ENCODE data around the gene MUC22. TPM values are rescaled to one million over a fixed set of nuclear protein-coding genes. Genes with fewer than 3 reads are reported as not detected.

Gene MUC22
- total RNA-seq, 1 experiment from 2014 or later, result not detected

DNA sequence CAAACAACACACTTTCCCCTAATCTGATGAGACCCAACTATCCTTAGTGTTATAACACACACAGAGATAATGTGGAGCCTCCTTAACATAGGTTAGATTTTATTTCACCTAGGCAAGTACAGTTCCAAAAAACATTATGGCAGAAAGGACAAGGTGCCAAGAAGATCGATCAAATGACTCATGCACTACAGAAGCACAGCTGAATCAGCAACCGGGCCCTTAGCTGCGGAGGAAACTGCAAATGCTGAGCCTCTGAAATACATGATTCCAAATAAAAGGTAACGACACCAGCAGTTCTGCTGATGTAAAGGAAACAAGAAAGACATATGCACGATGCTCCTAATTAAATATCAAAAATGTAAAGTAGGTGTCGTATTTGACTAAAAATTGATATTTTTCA is 46.6 kb upstream of the MUC22 start:
- CTCF ChIA-PET, result no interaction called here
- Mint-ChIP-seq H3K27ac (no peak overlapping the region), H3K4me1 (peaks cover 4% of the 10 kb centered on the region; the same call in 1 of the 2 replicates), H3K36me3 (no peaks in the 10 kb centered on the region), H3K9me3 (peaks cover 25% of the 10 kb centered on the region), H3K4me3 (no peak overlapping the region), H3K27me3 (ENCODE audit: low read depth) (peaks cover 8% of the 10 kb centered on the region)
- TF ChIP-seq GRHL2 (CRISPR knock-in tag; IDR thresholded peaks at IDR 0.05; ENCODE audit: insufficient replicate concordance, severe bottlenecking) (no peak), SMAD4 (CRISPR knock-in tag; IDR thresholded peaks at IDR 0.05) (no peak), FOXK1 (CRISPR knock-in tag; IDR thresholded peaks at IDR 0.05) (no peak), OVOL2 (CRISPR knock-in tag; IDR thresholded peaks at IDR 0.05; ENCODE audit: borderline replicate concordance) (no peak), NFYB (CRISPR knock-in tag; conservative IDR thresholded peaks at IDR 0.05; ENCODE audit: low read depth) (no peak), ZNF416 (CRISPR knock-in tag; IDR thresholded peaks at IDR 0.05) (no peak), ZNF138 (CRISPR knock-in tag; conservative IDR thresholded peaks at IDR 0.05) (no peak), CREB1 (CRISPR knock-in tag; IDR thresholded peaks at IDR 0.05) (no peak), NFE2L1 (CRISPR knock-in tag; IDR thresholded peaks at IDR 0.05) (no peak), JUN (CRISPR knock-in tag; IDR thresholded peaks at IDR 0.05) (no peak), KAT7 (CRISPR knock-in tag; IDR thresholded peaks at IDR 0.05; ENCODE audit: borderline replicate concordance) (no peak), MYBL2 (CRISPR knock-in tag; IDR thresholded peaks at IDR 0.05) (no peak), RORB (CRISPR knock-in tag; IDR thresholded peaks at IDR 0.05) (no peak), ZNF396 (CRISPR knock-in tag; IDR thresholded peaks at IDR 0.05; ENCODE audit: borderline replicate concordance) (no peak)
- TF ChIP-seq, protein P1, sequence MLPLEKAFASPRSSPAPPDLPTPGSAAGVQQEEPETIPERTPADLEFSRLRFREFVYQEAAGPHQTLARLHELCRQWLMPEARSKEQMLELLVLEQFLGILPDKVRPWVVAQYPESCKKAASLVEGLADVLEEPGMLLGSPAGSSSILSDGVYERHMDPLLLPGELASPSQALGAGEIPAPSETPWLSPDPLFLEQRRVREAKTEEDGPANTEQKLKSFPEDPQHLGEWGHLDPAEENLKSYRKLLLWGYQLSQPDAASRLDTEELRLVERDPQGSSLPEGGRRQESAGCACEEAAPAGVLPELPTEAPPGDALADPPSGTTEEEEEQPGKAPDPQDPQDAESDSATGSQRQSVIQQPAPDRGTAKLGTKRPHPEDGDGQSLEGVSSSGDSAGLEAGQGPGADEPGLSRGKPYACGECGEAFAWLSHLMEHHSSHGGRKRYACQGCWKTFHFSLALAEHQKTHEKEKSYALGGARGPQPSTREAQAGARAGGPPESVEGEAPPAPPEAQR (CRISPR knock-in tag; IDR thresholded peaks at IDR 0.05), result no peak
- TF ChIP-seq, protein P2, sequence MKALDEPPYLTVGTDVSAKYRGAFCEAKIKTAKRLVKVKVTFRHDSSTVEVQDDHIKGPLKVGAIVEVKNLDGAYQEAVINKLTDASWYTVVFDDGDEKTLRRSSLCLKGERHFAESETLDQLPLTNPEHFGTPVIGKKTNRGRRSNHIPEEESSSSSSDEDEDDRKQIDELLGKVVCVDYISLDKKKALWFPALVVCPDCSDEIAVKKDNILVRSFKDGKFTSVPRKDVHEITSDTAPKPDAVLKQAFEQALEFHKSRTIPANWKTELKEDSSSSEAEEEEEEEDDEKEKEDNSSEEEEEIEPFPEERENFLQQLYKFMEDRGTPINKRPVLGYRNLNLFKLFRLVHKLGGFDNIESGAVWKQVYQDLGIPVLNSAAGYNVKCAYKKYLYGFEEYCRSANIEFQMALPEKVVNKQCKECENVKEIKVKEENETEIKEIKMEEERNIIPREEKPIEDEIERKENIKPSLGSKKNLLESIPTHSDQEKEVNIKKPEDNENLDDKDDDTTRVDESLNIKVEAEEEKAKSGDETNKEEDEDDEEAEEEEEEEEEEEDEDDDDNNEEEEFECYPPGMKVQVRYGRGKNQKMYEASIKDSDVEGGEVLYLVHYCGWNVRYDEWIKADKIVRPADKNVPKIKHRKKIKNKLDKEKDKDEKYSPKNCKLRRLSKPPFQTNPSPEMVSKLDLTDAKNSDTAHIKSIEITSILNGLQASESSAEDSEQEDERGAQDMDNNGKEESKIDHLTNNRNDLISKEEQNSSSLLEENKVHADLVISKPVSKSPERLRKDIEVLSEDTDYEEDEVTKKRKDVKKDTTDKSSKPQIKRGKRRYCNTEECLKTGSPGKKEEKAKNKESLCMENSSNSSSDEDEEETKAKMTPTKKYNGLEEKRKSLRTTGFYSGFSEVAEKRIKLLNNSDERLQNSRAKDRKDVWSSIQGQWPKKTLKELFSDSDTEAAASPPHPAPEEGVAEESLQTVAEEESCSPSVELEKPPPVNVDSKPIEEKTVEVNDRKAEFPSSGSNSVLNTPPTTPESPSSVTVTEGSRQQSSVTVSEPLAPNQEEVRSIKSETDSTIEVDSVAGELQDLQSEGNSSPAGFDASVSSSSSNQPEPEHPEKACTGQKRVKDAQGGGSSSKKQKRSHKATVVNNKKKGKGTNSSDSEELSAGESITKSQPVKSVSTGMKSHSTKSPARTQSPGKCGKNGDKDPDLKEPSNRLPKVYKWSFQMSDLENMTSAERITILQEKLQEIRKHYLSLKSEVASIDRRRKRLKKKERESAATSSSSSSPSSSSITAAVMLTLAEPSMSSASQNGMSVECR (CRISPR knock-in tag; IDR thresholded peaks at IDR 0.05; ENCODE audit: borderline replicate concordance), result no peak
- TF ChIP-seq, protein P3, sequence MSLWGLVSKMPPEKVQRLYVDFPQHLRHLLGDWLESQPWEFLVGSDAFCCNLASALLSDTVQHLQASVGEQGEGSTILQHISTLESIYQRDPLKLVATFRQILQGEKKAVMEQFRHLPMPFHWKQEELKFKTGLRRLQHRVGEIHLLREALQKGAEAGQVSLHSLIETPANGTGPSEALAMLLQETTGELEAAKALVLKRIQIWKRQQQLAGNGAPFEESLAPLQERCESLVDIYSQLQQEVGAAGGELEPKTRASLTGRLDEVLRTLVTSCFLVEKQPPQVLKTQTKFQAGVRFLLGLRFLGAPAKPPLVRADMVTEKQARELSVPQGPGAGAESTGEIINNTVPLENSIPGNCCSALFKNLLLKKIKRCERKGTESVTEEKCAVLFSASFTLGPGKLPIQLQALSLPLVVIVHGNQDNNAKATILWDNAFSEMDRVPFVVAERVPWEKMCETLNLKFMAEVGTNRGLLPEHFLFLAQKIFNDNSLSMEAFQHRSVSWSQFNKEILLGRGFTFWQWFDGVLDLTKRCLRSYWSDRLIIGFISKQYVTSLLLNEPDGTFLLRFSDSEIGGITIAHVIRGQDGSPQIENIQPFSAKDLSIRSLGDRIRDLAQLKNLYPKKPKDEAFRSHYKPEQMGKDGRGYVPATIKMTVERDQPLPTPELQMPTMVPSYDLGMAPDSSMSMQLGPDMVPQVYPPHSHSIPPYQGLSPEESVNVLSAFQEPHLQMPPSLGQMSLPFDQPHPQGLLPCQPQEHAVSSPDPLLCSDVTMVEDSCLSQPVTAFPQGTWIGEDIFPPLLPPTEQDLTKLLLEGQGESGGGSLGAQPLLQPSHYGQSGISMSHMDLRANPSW (CRISPR knock-in tag; conservative IDR thresholded peaks at IDR 0.05; ENCODE audit: low read depth), result no peak
- TF ChIP-seq, protein P4, sequence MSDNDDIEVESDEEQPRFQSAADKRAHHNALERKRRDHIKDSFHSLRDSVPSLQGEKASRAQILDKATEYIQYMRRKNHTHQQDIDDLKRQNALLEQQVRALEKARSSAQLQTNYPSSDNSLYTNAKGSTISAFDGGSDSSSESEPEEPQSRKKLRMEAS (CRISPR knock-in tag; IDR thresholded peaks at IDR 0.05), result no peak
- TF ChIP-seq, protein P5, sequence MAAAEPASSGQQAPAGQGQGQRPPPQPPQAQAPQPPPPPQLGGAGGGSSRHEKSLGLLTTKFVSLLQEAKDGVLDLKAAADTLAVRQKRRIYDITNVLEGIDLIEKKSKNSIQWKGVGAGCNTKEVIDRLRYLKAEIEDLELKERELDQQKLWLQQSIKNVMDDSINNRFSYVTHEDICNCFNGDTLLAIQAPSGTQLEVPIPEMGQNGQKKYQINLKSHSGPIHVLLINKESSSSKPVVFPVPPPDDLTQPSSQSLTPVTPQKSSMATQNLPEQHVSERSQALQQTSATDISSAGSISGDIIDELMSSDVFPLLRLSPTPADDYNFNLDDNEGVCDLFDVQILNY (CRISPR knock-in tag; IDR thresholded peaks at IDR 0.05), result no peak
- TF ChIP-seq, protein P6, sequence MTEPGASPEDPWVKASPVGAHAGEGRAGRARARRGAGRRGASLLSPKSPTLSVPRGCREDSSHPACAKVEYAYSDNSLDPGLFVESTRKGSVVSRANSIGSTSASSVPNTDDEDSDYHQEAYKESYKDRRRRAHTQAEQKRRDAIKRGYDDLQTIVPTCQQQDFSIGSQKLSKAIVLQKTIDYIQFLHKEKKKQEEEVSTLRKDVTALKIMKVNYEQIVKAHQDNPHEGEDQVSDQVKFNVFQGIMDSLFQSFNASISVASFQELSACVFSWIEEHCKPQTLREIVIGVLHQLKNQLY (CRISPR knock-in tag; IDR thresholded peaks at IDR 0.05), result no peak
- no peak for DNase-seq (ENCODE audit: low spot score)
- POLR2A ChIA-PET, result no interaction called here
- ATAC-seq, result no peak
